GM21423 (cell line): ENCODE results near the gene ADCK2.
"Not testable (repeated sequence)": the region's sequence is repeated elsewhere in the genome, so short reads cannot be mapped to it uniquely, and the experiment has no call there.

ENCODE experiments used
- ATAC-seq: cut with Tn5 transposase; IDR thresholded peaks from one replicate; pipeline ENCODE4 v1.9.1; 2021; ENCODE audit warnings: mild to moderate bottlenecking, moderate library complexity; ENCODE audit not compliant: unreplicated experiment

The ADCK2 gene

DNA sequence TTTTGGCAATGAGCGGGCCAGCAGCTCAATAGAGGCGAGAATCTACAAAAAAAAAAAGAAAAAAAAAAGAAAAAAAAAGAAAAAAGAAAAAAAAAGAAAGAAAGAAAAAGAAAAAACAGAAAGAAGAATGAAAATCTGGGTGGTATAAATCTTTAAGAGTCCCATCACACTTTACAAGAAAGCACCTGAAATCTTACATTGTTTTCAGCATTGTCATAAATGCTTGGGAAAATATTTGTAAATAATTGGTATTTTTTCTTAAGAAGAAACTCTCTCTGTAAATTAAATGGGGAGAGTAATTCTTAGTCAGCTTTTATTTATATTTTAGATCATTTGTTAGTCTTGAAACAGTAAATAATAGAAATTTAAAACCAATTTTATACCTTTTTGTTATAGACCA is 62.0 kb downstream of the ADCK2 start:
- no peak for ATAC-seq

DNA sequence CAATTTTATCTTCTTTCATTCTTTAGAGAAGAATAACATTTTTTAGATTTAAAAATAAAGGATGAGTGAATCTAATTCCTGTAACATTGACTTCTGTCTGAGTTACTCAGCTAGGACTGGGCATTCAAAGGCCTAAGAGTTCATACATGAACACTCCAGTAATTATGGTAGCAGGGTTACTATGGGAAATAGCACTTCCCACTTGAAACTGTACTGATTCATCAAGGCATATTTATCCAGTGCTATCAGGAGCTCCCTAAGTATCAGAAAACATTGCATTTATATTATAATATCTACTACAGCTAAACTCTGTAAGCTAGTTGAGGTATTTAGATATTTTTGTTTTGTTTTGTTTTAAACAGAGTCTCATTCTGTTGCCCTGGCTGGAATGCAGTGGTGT is 65.5 kb downstream of the ADCK2 start:
- ATAC-seq, result no peak

DNA sequence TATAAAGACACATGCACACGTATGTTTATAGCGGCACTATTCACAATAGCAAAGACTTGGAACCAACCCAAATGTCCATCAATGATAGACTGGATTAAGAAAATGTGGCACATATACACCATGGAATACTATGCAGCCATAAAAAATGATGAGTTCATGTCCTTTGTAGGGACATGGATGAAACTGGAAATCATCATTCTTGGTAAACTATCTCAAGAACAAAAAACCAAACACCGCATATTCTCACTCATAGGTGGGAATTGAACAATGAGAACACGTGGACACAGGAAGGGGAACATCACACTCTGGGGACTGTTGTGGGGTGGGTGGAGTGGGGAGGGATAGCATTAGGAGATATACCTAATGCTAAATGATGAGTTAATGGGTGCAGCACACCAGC is 70.5 kb downstream of the ADCK2 start:
- ATAC-seq, result not testable (repeated sequence)

DNA sequence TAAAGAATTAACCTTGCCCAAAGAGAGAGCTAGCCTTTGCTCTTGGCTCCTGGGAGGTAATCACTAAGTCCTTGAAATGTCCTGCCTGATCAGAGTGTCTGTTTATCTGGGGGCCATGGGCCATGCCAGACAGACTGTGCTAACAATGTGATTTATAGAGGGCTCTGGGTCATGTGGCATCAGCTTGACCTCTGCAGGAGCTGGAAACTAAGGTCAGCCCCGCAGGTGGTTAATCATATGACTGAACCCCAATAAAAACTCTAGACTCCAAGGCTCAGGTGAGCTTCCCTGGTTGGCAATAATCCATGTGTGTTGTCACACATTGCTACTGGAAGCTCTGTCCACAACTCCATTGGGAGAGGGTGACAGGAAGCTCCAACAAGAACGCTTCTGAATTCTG is 71.3 kb downstream of the ADCK2 start:
- ATAC-seq, result no peak
